Esophagus squamous epithelium (tissue), 4 donors: ENCODE results near the gene TSPAN4.

Source experiments
- POLR2A ChIP-seq, 4 donors: fragments of 450-650 bp; IDR thresholded peaks; one replicate each; pipeline ENCODE4 v1.6.1; 2017; ENCODE audit warnings: antibody characterized with exemption in 4 of 4, mild to moderate bottlenecking in 4 of 4, moderate library complexity in 3 of 4
- TF ChIP-seq, protein P1 (sequence below), 6 experiments: fragments of 450-650 bp in 4 of 6; fragments of 200-600 bp in 2 of 6; sonication (generic) in 2 of 6; IDR thresholded peaks; one replicate each; pipeline ENCODE4 v1.5.1; 2016 to 2019; ENCODE audit warnings: antibody characterized with exemption in 6 of 6, mild to moderate bottlenecking in 4 of 6, moderate library complexity in 4 of 6

- TF ChIP-seq, protein P1, sequence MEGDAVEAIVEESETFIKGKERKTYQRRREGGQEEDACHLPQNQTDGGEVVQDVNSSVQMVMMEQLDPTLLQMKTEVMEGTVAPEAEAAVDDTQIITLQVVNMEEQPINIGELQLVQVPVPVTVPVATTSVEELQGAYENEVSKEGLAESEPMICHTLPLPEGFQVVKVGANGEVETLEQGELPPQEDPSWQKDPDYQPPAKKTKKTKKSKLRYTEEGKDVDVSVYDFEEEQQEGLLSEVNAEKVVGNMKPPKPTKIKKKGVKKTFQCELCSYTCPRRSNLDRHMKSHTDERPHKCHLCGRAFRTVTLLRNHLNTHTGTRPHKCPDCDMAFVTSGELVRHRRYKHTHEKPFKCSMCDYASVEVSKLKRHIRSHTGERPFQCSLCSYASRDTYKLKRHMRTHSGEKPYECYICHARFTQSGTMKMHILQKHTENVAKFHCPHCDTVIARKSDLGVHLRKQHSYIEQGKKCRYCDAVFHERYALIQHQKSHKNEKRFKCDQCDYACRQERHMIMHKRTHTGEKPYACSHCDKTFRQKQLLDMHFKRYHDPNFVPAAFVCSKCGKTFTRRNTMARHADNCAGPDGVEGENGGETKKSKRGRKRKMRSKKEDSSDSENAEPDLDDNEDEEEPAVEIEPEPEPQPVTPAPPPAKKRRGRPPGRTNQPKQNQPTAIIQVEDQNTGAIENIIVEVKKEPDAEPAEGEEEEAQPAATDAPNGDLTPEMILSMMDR (IDR thresholded peaks at IDR 0.05): no peak
- TF ChIP-seq POLR2A (IDR thresholded peaks at IDR 0.05): no peak
Observed at GRCh38 chr11:847876-848275, 5.2 kb downstream of the TSPAN4 start.
